Measurements from ENCODE around the gene TMOD1. TPM values are rescaled to one million over a fixed set of nuclear protein-coding genes. Genes with fewer than 3 reads are reported as not detected.

The TMOD1 gene
- total and polyA plus RNA-seq, 2 donors (not counting 1 experiment from before 2014, with no cell fraction given) = 0.98 to 4.0 TPM

- H3K4me3 ChIP-seq (replicated peaks in 1 of 4; ENCODE audit: control extremely low read depth in 1 of 4, insufficient read depth in 1 of 4, low read depth in 3 of 4, low read length in 4 of 4) = peak within 1 kb of the TSS; percentile 84 to 98 (median 96)
- peak within 1 kb of the TSS; percentile 93 for H2AFZ ChIP-seq (ENCODE audit: low read length)
- H3K36me3 ChIP-seq (ENCODE audit: control insufficient read depth, insufficient read depth, low read length) = no peaks in the 10 kb centered on the region
- H3K9ac ChIP-seq (ENCODE audit: insufficient read depth, low read length) = peak within 1 kb of the TSS; percentile 94
- H3K9me3 ChIP-seq (ENCODE audit: control insufficient read depth, insufficient read depth, low read depth, low read length) = no peaks in the 10 kb centered on the region
- H3K4me2 ChIP-seq (ENCODE audit: extremely low read depth, insufficient read depth, low read length) = peak within 1 kb of the TSS; percentile 96
- no peaks in the 10 kb centered on the region for H4K20me1 ChIP-seq (ENCODE audit: control insufficient read depth, extremely low read depth, insufficient read depth, low read length)
- no peaks in the 10 kb centered on the region for H3K27me3 ChIP-seq (ENCODE audit: control insufficient read depth, insufficient read depth, low read length)
- no peak for TF ChIP-seq CTCF (conservative IDR thresholded peaks at IDR 0.05 in 1 of 2, IDR thresholded peaks at IDR 0.05 in 1 of 2; ENCODE audit: low read depth in 1 of 2, low read length in 2 of 2)
- no peak for TF ChIP-seq EZH2 (IDR thresholded peaks at IDR 0.05; ENCODE audit: low read length, missing control alignments)
- peak within 1 kb of the TSS; percentile 99 for H3K27ac ChIP-seq (ENCODE audit: insufficient read depth, low read length)
- peak; percentile 97 to 98 for DNase-seq (ENCODE audit: low read depth in 2 of 2)
- peaks cover 12% of the 10 kb centered on the region for H3K4me1 ChIP-seq (ENCODE audit: control insufficient read depth, extremely low read depth, insufficient read depth, low read length)
- H3K79me2 ChIP-seq (ENCODE audit: control insufficient read depth, insufficient read depth, low read length) = peaks cover 70% of the 10 kb centered on the region
These were observed 131.8 kb downstream of the TMOD1 start, which contains the start of the genes NCBP1 and TSTD2 for GRCh38 chr9:97632985-97633858. NCBP1 (plus strand) TSS chr9:97633821; CDS start chr9:97633882, 61 bp downstream. TSTD2 (minus strand) TSS chr9:97633368; CDS start chr9:97627562, 5,806 bp downstream.

- Histone ChIP-seq H3K27me3 (ENCODE audit: control insufficient read depth, insufficient read depth, low read length) (no peaks in the 10 kb centered on the region), H3K9ac (ENCODE audit: insufficient read depth, low read length) (peak overlapping the region; percentile 94), H3K27ac (ENCODE audit: insufficient read depth, low read length) (peak overlapping the region; percentile 99), H3K9me3 (ENCODE audit: control insufficient read depth, insufficient read depth, low read depth, low read length) (no peaks in the 10 kb centered on the region), H3K4me3 (replicated peaks in 1 of 4; ENCODE audit: control extremely low read depth in 1 of 4, insufficient read depth in 1 of 4, low read depth in 3 of 4, low read length in 4 of 4) (peak overlapping the region; percentile 84 to 98 (median 96)), H3K4me1 (ENCODE audit: control insufficient read depth, extremely low read depth, insufficient read depth, low read length) (peaks cover 12% of the 10 kb centered on the region), H4K20me1 (ENCODE audit: control insufficient read depth, extremely low read depth, insufficient read depth, low read length) (no peaks in the 10 kb centered on the region), H3K36me3 (ENCODE audit: control insufficient read depth, insufficient read depth, low read length) (no peaks in the 10 kb centered on the region), H3K4me2 (ENCODE audit: extremely low read depth, insufficient read depth, low read length) (peak overlapping the region; percentile 89), H2AFZ (ENCODE audit: low read length) (peak overlapping the region; percentile 63), H3K79me2 (ENCODE audit: control insufficient read depth, insufficient read depth, low read length) (peaks cover 74% of the 10 kb centered on the region)
- DNase-seq (ENCODE audit: low read depth in 2 of 2) = no peak
- no peak for TF ChIP-seq CTCF (conservative IDR thresholded peaks at IDR 0.05 in 1 of 2, IDR thresholded peaks at IDR 0.05 in 1 of 2; ENCODE audit: low read depth in 1 of 2, low read length in 2 of 2)
These were observed 132.5 kb downstream of the TMOD1 start for GRCh38 chr9:97633859-97634490.

- no peak for TF ChIP-seq CTCF (conservative IDR thresholded peaks at IDR 0.05 in 1 of 2, IDR thresholded peaks at IDR 0.05 in 1 of 2; ENCODE audit: low read depth in 1 of 2, low read length in 2 of 2)
- no peak for TF ChIP-seq EZH2 (IDR thresholded peaks at IDR 0.05; ENCODE audit: low read length, missing control alignments)
- H3K27ac ChIP-seq (ENCODE audit: insufficient read depth, low read length) = peak overlapping the region; percentile 99
These were observed 133.6 kb downstream of the TMOD1 start for GRCh38 chr9:97635026-97635425.

More at GRCh38 chr9:97635026-97635425, 133.6 kb downstream of the TMOD1 start:
- Histone ChIP-seq H3K4me2 (ENCODE audit: extremely low read depth, insufficient read depth, low read length) (peak overlapping the region; percentile 89), H3K36me3 (ENCODE audit: control insufficient read depth, insufficient read depth, low read length) (no peaks in the 10 kb centered on the region), H3K4me1 (ENCODE audit: control insufficient read depth, extremely low read depth, insufficient read depth, low read length) (peaks cover 12% of the 10 kb centered on the region), H3K4me3 (replicated peaks in 1 of 4; ENCODE audit: control extremely low read depth in 1 of 4, insufficient read depth in 1 of 4, low read depth in 3 of 4, low read length in 4 of 4) (peak overlapping the region; percentile 84 to 98 (median 96)), H3K9me3 (ENCODE audit: control insufficient read depth, insufficient read depth, low read depth, low read length) (no peaks in the 10 kb centered on the region), H3K9ac (ENCODE audit: insufficient read depth, low read length) (no peak overlapping the region), H2AFZ (ENCODE audit: low read length) (no peak overlapping the region), H4K20me1 (ENCODE audit: control insufficient read depth, extremely low read depth, insufficient read depth, low read length) (no peaks in the 10 kb centered on the region), H3K79me2 (ENCODE audit: control insufficient read depth, insufficient read depth, low read length) (peaks cover 80% of the 10 kb centered on the region), H3K27me3 (ENCODE audit: control insufficient read depth, insufficient read depth, low read length) (no peaks in the 10 kb centered on the region)
- DNase-seq (ENCODE audit: low read depth in 2 of 2) = no peak

Data from fibroblast of lung (primary cell).